Fibroblast of skin of right quadriceps (primary cell): ENCODE measurements around the gene CLCN5.

Experiments used
- DNase-seq: peaks from one replicate; pipeline ENCODE4 v3.0.0-alpha.2; 2013

CLCN5 gene

GRCh38 chrX:50097071-50097470 lies 174.7 kb downstream of the CLCN5 start:
- no peak for DNase-seq

- DNase-seq = no peak
These were observed 175.8 kb downstream of the CLCN5 start for GRCh38 chrX:50098241-50098640.

- no peak for DNase-seq
These were observed 176.4 kb downstream of the CLCN5 start for GRCh38 chrX:50098749-50099148.

DNA sequence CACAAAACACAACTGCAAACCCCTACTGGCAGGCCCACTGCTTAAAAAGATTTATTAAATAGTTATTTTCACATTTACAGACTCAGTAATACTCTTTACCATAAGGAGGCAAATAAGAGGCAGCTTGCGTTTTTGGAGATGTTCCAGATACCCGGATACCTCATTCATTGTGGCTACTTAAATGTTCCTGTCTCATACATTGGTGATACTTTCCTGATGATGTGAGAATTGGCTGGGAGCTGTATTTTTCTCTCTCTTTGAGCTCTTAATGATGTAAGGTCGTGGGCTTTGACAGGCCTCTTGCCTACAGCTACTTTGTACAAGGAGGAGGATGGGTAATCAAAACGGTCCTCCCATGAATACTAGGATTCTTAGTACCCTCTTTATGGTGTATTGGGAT lies 176.9 kb downstream of the CLCN5 start:
- DNase-seq = peak; percentile 2

DNA sequence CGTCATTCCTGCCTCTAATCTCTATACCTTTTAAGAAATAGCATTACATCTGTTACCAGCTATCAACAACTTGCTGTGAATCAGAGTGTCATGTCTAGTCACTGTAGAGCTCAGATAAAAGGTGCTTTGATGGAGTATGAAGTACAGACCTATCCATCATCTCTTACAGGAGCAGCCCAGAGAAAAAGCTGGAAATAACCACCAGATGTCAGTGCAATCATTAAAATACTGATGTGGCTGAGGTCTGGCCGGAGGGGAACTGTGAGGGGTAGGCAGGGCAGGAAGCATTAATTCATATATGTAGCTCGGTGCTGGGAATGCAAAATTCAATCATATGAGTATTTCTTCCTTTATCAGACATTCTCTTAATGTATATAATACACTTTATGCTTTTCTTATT lies 177.8 kb downstream of the CLCN5 start:
- DNase-seq = peak; percentile 4

DNA sequence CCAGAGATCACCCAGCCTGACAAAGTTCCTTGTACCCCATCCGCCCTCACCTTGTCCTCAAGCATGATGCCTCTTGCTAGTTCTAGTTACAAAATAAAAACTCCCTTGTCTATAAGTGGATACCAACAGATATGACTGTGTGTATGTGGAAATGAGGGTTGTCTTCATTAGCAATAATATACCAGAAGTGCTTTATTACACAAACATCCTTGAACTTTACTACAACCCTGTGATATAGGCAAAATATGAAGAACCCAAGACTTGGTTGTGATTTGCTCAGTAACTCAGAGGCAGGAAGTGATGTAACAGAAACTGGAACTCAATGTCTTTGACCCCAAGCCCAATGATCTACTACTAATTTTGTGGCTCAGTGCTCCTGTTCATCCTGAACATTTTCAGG lies 180.8 kb downstream of the CLCN5 start:
- no peak for DNase-seq

- peak; percentile 3 for DNase-seq
These were observed 181.6 kb downstream of the CLCN5 start for GRCh38 chrX:50103866-50104566.

- DNase-seq = no peak
These were observed 183.8 kb downstream of the CLCN5 start for GRCh38 chrX:50106051-50106675.

- peak; percentile 4 for DNase-seq
These were observed 185.1 kb downstream of the CLCN5 start for GRCh38 chrX:50107470-50107869.

GRCh38 chrX:50108264-50108663 lies 185.9 kb downstream of the CLCN5 start:
- no peak for DNase-seq

GRCh38 chrX:50111742-50112141 lies 189.3 kb downstream of the CLCN5 start:
- DNase-seq = no peak

DNA sequence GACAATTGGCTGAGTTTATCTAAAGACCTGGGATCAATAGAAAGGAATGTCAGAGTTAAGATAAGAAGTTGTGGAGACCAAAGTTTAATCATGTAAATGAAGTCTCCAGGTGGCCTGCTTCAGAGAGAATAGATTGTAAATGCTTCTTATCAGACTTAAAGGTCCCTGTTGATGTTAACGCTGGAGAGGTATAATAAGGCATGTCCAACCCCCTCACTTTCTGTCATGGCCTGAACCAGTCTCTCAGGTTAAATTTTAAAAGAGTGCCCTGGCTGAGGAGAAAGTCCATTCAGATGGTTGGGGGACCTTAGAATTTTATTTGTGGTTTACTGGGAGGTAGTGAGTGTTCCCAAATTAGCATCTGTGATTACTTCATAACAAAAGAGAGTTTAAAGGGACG lies 191.7 kb downstream of the CLCN5 start:
- no peak for DNase-seq

DNA sequence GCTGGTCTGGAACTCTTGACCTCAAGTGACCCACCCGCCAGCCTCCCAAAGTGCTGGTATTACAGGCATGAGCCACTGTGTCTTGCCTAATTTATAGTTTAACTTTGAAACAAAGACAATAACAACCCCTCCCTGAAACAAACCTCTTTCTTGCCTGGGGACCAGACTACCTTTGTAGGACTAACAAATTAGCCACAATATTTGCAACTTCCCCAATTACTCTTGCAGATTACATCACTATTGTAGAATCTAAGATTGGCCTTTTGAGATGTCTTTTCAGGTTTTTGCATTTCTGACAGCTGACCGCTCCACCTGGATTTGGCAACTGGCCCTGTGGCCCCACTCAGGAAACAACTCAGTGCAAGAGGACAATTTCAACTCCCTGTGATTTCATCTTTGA lies 193.6 kb downstream of the CLCN5 start:
- no peak for DNase-seq

DNA sequence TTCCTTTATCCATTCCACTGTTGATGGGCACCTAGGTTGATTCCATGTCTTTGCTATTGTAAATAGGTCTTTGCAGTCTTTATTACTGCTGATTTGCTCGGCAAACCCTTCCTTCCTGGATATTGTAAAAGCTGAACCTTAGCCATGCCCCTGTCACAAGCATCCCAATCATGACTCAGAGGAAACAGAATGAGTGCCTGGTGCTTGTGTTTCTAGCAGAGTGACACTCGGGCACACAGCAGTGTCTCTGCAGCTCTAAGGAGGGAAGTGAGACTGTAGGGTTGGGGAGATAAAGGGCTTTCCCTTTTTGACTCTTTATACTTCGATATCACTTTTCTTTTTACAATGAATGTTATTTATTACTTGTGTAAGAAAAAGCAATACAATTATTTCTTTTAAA lies 195.1 kb downstream of the CLCN5 start:
- no peak for DNase-seq

- DNase-seq = no peak
These were observed 203.1 kb downstream of the CLCN5 start for GRCh38 chrX:50125480-50125879.

- DNase-seq = no peak
These were observed 225.6 kb downstream of the CLCN5 start for GRCh38 chrX:50147972-50148371.
